GM23338 (cell line): ENCODE measurements around the gene RNF6. TPM values are rescaled to one million over a fixed set of nuclear protein-coding genes. Genes with fewer than 3 reads are reported as not detected.

Source experiments
- ATAC-seq: fragments of 200-7000 bp; cut with Tn5 transposase; 3 replicates; pipeline ENCODE4 v1.9.1; 2020
- DNase-seq: peaks from one replicate; pipeline ENCODE4 v3.0.0-alpha.2; 2015; ENCODE audit warnings: low spot score
- H2AFZ ChIP-seq: fragments of 200-600 bp; sonication (generic); 2 replicates; pipeline ENCODE4 v1.8.0; 2016; ENCODE audit warnings: antibody characterized with exemption, mild to moderate bottlenecking, moderate library complexity
- H3F3A ChIP-seq: fragments of 200-600 bp; sonication (generic); replicated peaks from 2 replicates; pipeline ENCODE4 v1.8.0; 2017; ENCODE audit warnings: antibody characterized with exemption, mixed run types, low read depth
- H3K27ac ChIP-seq: fragments of 200-600 bp; sonication (generic); 2 replicates; pipeline ENCODE4 v1.6.1; 2016; ENCODE audit warnings: low read depth
- H3K27me3 ChIP-seq: fragments of 200-600 bp; sonication (generic); 2 replicates; pipeline ENCODE4 v1.8.0; 2016; ENCODE audit warnings: mild to moderate bottlenecking, mixed run types, moderate library complexity; ENCODE audit not compliant: insufficient read depth
- H3K36me3 ChIP-seq: fragments of 200-600 bp; sonication (generic); 2 replicates; pipeline ENCODE4 v1.8.0; 2016; ENCODE audit warnings: mild to moderate bottlenecking; ENCODE audit not compliant: insufficient read depth
- H3K4me1 ChIP-seq: fragments of 200-600 bp; sonication (generic); 2 replicates; pipeline ENCODE4 v1.8.0; 2016; ENCODE audit warnings: mild to moderate bottlenecking, moderate library complexity; ENCODE audit not compliant: insufficient read depth
- H3K4me2 ChIP-seq: fragments of 200-600 bp; sonication (generic); 2 replicates; pipeline ENCODE4 v1.7.1; 2017; ENCODE audit warnings: mixed run types
- H3K4me3 ChIP-seq: fragments of 200-600 bp; sonication (generic); 2 replicates; pipeline ENCODE4 v1.6.1; 2016; ENCODE audit warnings: mixed run types
- H3K79me2 ChIP-seq: fragments of 200-600 bp; sonication (generic); replicated peaks from 2 replicates; pipeline ENCODE4 v1.8.0; 2017; ENCODE audit warnings: mild to moderate bottlenecking; ENCODE audit not compliant: insufficient read depth
- H3K9me2 ChIP-seq: fragments of 200-600 bp; sonication (generic); 2 replicates; pipeline ENCODE4 v1.8.0; 2017; ENCODE audit not compliant: insufficient read depth
- H4K20me1 ChIP-seq: fragments of 200-600 bp; sonication (generic); replicated peaks from 2 replicates; pipeline ENCODE4 v1.8.0; 2017; ENCODE audit warnings: mild to moderate bottlenecking; ENCODE audit not compliant: insufficient read depth
- H3K27ac Mint-ChIP-seq: 2 replicates; pipeline ENCODE4 v1.8.0; 2020; ENCODE audit warnings: inconsistent platforms, mild to moderate bottlenecking, moderate library complexity, mixed read lengths
- H3K27me3 Mint-ChIP-seq: 3 replicates; pipeline ENCODE4 v1.8.0; 2022; ENCODE audit warnings: low read depth, mild to moderate bottlenecking, moderate library complexity, mixed read lengths, inconsistent platforms; ENCODE audit not compliant: insufficient read depth, poor library complexity
- H3K36me3 Mint-ChIP-seq: 3 replicates; pipeline ENCODE4 v1.8.0; 2021; ENCODE audit warnings: low read depth, mild to moderate bottlenecking, inconsistent platforms, moderate library complexity, mixed read lengths
- H3K4me1 Mint-ChIP-seq: 3 replicates; pipeline ENCODE4 v1.8.0; 2020; ENCODE audit warnings: mild to moderate bottlenecking, inconsistent platforms, mixed read lengths
- H3K4me3 Mint-ChIP-seq: 3 replicates; pipeline ENCODE4 v1.8.0; 2021; ENCODE audit warnings: moderate library complexity, mild to moderate bottlenecking, inconsistent platforms, mixed read lengths
- H3K9me3 Mint-ChIP-seq: 3 replicates; pipeline ENCODE4 v1.8.0; 2020; ENCODE audit warnings: moderate library complexity, mild to moderate bottlenecking, inconsistent platforms, mixed read lengths
- CREB1 ChIP-seq: fragments of 250-450 bp; sonication (Bioruptor Pico); IDR thresholded peaks from 2 replicates; pipeline ENCODE4 v1.5.0; 2020; ENCODE audit warnings: low read depth, mild to moderate bottlenecking, moderate library complexity
- EZH2 ChIP-seq: fragments of 200-600 bp; sonication (generic); IDR thresholded peaks from one replicate; pipeline ENCODE4 v1.8.0; 2017; ENCODE audit warnings: antibody characterized with exemption, mild to moderate bottlenecking, low read depth; ENCODE audit not compliant: unreplicated experiment
- EZH2phosphoT487 ChIP-seq: fragments of 200-600 bp; sonication (generic); IDR thresholded peaks from one replicate; pipeline ENCODE4 v1.8.1; 2018; ENCODE audit warnings: antibody characterized with exemption; ENCODE audit not compliant: unreplicated experiment
- JUNB ChIP-seq: IDR thresholded peaks from one replicate; pipeline ENCODE4 v1.6.1; 2016; ENCODE audit warnings: antibody characterized with exemption; ENCODE audit not compliant: unreplicated experiment
- NANOG ChIP-seq: IDR thresholded peaks from 2 replicates; pipeline ENCODE4 v1.6.1; 2016; ENCODE audit warnings: antibody characterized with exemption, borderline replicate concordance
- STAT1 ChIP-seq: IDR thresholded peaks from one replicate; pipeline ENCODE4 v1.6.1; 2016; ENCODE audit warnings: antibody characterized with exemption; ENCODE audit not compliant: unreplicated experiment
- ZNF114 ChIP-seq: fragments of 250-450 bp; sonication (Bioruptor Pico); IDR thresholded peaks from 2 replicates; pipeline ENCODE4 v1.5.0; 2020; ENCODE audit warnings: mild to moderate bottlenecking, moderate library complexity
- ZNF331 ChIP-seq: fragments of 250-450 bp; sonication (Bioruptor Pico); IDR thresholded peaks from 2 replicates; pipeline ENCODE4 v1.5.0; 2020; ENCODE audit warnings: low read depth, mild to moderate bottlenecking, moderate library complexity
- polyA plus RNA-seq: library from polyadenylated mRNA; unstranded; fragments of >200 nt; fragmentation: Nextera tagmentation; extraction: Ambion mirVana; gene quantifications from 2 replicates; pipeline ENCODE4 v1.2.1, GENCODE V29; 2016
- total RNA-seq: library from RNA; depleted of rRNA; stranded (reverse); fragments of >200 nt; shearing (Covaris generic); gene quantifications from 2 replicates; pipeline ENCODE4 v1.2.3, GENCODE V29; 2014
- TF ChIP-seq, protein P1 (sequence below): fragments of 250-450 bp; sonication (Bioruptor Pico); IDR thresholded peaks from 2 replicates; pipeline ENCODE4 v1.5.0; 2020; ENCODE audit warnings: mild to moderate bottlenecking, moderate library complexity
- TF ChIP-seq, protein P2 (sequence below): IDR thresholded peaks from one replicate; pipeline ENCODE4 v1.6.1; 2018; ENCODE audit warnings: antibody characterized with exemption; ENCODE audit not compliant: unreplicated experiment
- TF ChIP-seq, protein P3 (sequence below), 2 experiments: fragments of 200-600 bp in 1 of 2; sonication (generic) in 1 of 2; conservative IDR thresholded peaks; 2 replicates each; pipeline versions ENCODE4 v1.5.1 to v1.6.1; 2016 to 2017; ENCODE audit warnings: antibody characterized with exemption in 2 of 2, low read depth in 2 of 2, mild to moderate bottlenecking in 2 of 2, moderate library complexity in 1 of 2
- TF ChIP-seq, protein P4 (sequence below): IDR thresholded peaks from 2 replicates; pipeline ENCODE4 v1.6.1; 2016; ENCODE audit warnings: antibody characterized with exemption

Gene RNF6
- total and polyA plus RNA-seq, 2 experiments from 2014 or later = 11.8 to 18.8 TPM

DNA sequence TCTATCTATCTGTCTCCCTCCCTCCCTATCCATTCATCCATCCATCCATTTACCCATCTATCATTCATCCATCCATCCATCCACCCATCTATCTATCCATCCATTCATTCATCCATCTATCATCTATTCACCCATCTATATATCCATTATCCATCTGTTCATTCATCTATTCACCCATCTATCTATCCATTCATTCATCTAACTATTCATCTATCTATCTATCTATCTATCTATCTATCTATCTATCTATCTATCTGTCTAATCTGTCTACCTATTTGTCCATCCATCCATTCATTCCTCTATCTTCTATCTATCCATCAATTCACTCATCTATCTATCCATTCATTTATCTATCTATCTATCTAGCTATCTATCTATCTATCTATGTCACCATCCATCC, 27.4 kb upstream of the RNF6 start (continued):
- TF ChIP-seq, protein P1, sequence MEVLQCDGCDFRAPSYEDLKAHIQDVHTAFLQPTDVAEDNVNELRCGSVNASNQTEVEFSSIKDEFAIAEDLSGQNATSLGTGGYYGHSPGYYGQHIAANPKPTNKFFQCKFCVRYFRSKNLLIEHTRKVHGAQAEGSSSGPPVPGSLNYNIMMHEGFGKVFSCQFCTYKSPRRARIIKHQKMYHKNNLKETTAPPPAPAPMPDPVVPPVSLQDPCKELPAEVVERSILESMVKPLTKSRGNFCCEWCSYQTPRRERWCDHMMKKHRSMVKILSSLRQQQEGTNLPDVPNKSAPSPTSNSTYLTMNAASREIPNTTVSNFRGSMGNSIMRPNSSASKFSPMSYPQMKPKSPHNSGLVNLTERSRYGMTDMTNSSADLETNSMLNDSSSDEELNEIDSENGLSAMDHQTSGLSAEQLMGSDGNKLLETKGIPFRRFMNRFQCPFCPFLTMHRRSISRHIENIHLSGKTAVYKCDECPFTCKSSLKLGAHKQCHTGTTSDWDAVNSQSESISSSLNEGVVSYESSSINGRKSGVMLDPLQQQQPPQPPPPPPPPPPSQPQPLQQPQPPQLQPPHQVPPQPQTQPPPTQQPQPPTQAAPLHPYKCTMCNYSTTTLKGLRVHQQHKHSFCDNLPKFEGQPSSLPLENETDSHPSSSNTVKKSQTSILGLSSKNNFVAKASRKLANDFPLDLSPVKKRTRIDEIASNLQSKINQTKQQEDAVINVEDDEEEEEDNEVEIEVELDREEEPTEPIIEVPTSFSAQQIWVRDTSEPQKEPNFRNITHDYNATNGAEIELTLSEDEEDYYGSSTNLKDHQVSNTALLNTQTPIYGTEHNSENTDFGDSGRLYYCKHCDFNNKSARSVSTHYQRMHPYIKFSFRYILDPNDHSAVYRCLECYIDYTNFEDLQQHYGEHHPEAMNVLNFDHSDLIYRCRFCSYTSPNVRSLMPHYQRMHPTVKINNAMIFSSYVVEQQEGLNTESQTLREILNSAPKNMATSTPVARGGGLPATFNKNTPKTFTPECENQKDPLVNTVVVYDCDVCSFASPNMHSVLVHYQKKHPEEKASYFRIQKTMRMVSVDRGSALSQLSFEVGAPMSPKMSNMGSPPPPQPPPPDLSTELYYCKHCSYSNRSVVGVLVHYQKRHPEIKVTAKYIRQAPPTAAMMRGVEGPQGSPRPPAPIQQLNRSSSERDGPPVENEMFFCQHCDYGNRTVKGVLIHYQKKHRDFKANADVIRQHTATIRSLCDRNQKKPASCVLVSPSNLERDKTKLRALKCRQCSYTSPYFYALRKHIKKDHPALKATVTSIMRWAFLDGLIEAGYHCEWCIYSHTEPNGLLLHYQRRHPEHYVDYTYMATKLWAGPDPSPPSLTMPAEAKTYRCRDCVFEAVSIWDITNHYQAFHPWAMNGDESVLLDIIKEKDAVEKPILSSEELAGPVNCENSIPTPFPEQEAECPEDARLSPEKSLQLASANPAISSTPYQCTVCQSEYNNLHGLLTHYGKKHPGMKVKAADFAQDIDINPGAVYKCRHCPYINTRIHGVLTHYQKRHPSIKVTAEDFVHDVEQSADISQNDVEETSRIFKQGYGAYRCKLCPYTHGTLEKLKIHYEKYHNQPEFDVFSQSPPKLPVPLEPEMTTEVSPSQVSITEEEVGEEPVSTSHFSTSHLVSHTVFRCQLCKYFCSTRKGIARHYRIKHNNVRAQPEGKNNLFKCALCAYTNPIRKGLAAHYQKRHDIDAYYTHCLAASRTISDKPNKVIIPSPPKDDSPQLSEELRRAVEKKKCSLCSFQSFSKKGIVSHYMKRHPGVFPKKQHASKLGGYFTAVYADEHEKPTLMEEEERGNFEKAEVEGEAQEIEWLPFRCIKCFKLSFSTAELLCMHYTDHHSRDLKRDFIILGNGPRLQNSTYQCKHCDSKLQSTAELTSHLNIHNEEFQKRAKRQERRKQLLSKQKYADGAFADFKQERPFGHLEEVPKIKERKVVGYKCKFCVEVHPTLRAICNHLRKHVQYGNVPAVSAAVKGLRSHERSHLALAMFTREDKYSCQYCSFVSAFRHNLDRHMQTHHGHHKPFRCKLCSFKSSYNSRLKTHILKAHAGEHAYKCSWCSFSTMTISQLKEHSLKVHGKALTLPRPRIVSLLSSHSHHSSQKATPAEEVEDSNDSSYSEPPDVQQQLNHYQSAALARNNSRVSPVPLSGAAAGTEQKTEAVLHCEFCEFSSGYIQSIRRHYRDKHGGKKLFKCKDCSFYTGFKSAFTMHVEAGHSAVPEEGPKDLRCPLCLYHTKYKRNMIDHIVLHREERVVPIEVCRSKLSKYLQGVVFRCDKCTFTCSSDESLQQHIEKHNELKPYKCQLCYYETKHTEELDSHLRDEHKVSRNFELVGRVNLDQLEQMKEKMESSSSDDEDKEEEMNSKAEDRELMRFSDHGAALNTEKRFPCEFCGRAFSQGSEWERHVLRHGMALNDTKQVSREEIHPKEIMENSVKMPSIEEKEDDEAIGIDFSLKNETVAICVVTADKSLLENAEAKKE = no peak

DNA sequence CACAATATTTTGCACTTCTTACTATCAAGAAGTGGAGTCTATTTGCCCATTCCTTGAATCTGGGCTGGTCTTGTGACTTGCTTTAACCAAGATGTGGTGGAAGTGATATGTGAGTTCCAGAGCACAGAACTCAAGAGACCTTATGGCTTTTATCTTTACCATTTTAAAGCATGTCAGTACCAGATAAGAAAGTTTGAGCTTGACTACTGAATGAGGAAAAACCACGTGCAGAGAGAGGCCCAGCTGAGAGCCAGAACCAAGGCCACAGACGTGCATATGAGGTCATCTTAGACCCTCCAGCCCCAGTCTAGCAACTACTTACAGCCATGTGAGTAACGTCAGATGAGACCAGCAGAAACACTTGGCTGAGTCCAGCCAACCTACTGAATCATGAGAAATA, 25.5 kb upstream of the RNF6 start:
- Histone ChIP-seq H3K27ac (no peak overlapping the region), H3K4me2 (no peak overlapping the region), H2AFZ (no peak overlapping the region; the same call in 1 of the 2 replicates), H3F3A (no peaks in the 10 kb centered on the region), H3K79me2 (no peaks in the 10 kb centered on the region), H3K36me3 (no peaks in the 10 kb centered on the region), H3K27me3 (no peaks in the 10 kb centered on the region), H3K4me1 (no peaks in the 10 kb centered on the region), H4K20me1 (no peaks in the 10 kb centered on the region), H3K4me3 (no peak overlapping the region), H3K9me2 (no peaks in the 10 kb centered on the region)
- H3K4me1 Mint-ChIP-seq = no peaks in the 10 kb centered on the region; the same call in 2 of the 3 replicates
- ATAC-seq (no peak), DNase-seq (no peak)
- no peaks in the 10 kb centered on the region for H3K36me3 Mint-ChIP-seq
- H3K4me3 Mint-ChIP-seq = no peak overlapping the region
- H3K27ac Mint-ChIP-seq = no peak overlapping the region
- H3K9me3 Mint-ChIP-seq = peaks cover 3% of the 10 kb centered on the region; the same call in 1 of the 3 replicates
- H3K27me3 Mint-ChIP-seq = no peaks in the 10 kb centered on the region
- no peak for TF ChIP-seq EZH2phosphoT487
- TF ChIP-seq, protein P2, sequence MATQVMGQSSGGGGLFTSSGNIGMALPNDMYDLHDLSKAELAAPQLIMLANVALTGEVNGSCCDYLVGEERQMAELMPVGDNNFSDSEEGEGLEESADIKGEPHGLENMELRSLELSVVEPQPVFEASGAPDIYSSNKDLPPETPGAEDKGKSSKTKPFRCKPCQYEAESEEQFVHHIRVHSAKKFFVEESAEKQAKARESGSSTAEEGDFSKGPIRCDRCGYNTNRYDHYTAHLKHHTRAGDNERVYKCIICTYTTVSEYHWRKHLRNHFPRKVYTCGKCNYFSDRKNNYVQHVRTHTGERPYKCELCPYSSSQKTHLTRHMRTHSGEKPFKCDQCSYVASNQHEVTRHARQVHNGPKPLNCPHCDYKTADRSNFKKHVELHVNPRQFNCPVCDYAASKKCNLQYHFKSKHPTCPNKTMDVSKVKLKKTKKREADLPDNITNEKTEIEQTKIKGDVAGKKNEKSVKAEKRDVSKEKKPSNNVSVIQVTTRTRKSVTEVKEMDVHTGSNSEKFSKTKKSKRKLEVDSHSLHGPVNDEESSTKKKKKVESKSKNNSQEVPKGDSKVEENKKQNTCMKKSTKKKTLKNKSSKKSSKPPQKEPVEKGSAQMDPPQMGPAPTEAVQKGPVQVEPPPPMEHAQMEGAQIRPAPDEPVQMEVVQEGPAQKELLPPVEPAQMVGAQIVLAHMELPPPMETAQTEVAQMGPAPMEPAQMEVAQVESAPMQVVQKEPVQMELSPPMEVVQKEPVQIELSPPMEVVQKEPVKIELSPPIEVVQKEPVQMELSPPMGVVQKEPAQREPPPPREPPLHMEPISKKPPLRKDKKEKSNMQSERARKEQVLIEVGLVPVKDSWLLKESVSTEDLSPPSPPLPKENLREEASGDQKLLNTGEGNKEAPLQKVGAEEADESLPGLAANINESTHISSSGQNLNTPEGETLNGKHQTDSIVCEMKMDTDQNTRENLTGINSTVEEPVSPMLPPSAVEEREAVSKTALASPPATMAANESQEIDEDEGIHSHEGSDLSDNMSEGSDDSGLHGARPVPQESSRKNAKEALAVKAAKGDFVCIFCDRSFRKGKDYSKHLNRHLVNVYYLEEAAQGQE = no peak
- TF ChIP-seq, protein P3, sequence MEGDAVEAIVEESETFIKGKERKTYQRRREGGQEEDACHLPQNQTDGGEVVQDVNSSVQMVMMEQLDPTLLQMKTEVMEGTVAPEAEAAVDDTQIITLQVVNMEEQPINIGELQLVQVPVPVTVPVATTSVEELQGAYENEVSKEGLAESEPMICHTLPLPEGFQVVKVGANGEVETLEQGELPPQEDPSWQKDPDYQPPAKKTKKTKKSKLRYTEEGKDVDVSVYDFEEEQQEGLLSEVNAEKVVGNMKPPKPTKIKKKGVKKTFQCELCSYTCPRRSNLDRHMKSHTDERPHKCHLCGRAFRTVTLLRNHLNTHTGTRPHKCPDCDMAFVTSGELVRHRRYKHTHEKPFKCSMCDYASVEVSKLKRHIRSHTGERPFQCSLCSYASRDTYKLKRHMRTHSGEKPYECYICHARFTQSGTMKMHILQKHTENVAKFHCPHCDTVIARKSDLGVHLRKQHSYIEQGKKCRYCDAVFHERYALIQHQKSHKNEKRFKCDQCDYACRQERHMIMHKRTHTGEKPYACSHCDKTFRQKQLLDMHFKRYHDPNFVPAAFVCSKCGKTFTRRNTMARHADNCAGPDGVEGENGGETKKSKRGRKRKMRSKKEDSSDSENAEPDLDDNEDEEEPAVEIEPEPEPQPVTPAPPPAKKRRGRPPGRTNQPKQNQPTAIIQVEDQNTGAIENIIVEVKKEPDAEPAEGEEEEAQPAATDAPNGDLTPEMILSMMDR (conservative IDR thresholded peaks at IDR 0.05; ENCODE audit: low read depth in 2 of 2) = no peak
- no peak for TF ChIP-seq JUNB
- TF ChIP-seq, protein P4, sequence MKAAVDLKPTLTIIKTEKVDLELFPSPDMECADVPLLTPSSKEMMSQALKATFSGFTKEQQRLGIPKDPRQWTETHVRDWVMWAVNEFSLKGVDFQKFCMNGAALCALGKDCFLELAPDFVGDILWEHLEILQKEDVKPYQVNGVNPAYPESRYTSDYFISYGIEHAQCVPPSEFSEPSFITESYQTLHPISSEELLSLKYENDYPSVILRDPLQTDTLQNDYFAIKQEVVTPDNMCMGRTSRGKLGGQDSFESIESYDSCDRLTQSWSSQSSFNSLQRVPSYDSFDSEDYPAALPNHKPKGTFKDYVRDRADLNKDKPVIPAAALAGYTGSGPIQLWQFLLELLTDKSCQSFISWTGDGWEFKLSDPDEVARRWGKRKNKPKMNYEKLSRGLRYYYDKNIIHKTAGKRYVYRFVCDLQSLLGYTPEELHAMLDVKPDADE = no peak
- TF ChIP-seq ZNF331 (CRISPR knock-in tag) = no peak
- no peak for TF ChIP-seq CREB1 (CRISPR knock-in tag)
- TF ChIP-seq EZH2 = no peak
- no peak for TF ChIP-seq ZNF114 (CRISPR knock-in tag)
- no peak for TF ChIP-seq STAT1
- no peak for TF ChIP-seq NANOG
